Activated CD4-positive, alpha-beta T cell treated with anti-CD3 and anti-CD28 coated beads for 36 hours (primary cell): ENCODE results near the gene MACF1. TPM values are rescaled to one million over a fixed set of nuclear protein-coding genes. Genes with fewer than 3 reads are reported as not detected.
"Not testable (repeated sequence)": the region's sequence is repeated elsewhere in the genome, so short reads cannot be mapped to it uniquely, and the experiment has no call there.

Experiments
- ATAC-seq: fragments of 200-7000 bp; cut with Tn5 transposase; one replicate; pipeline ENCODE4 v1.10.0; 2021; ENCODE audit warnings: mild to moderate bottlenecking, moderate library complexity
- CTCF ChIA-PET: fragments of 350-600 bp; sonication (Branson Sonifier 250); formaldehyde crosslinking; loops from one replicate; lab custom pipeline; 2021; ENCODE audit warnings: antibody characterized with exemption; lab: Charles Lee
- POLR2A ChIA-PET: fragments of 350-600 bp; sonication (Branson Sonifier 250); formaldehyde crosslinking; loops from one replicate; lab custom pipeline; 2021; ENCODE audit warnings: antibody characterized with exemption, inconsistent platforms; lab: Charles Lee
- DNase-seq: peaks from one replicate; pipeline ENCODE4 v3.0.0-alpha.2; 2020
- H3K27ac Mint-ChIP-seq: one replicate; pipeline ENCODE4 v1.8.0; 2021; ENCODE audit warnings: mixed read lengths
- H3K27me3 Mint-ChIP-seq: one replicate; pipeline ENCODE4 v1.8.0; 2021; ENCODE audit warnings: mixed read lengths
- H3K36me3 Mint-ChIP-seq: one replicate; pipeline ENCODE4 v1.8.0; 2021; ENCODE audit warnings: low read depth, mixed read lengths
- H3K4me1 Mint-ChIP-seq: one replicate; pipeline ENCODE4 v1.8.0; 2021; ENCODE audit warnings: mixed read lengths
- H3K4me3 Mint-ChIP-seq: one replicate; pipeline ENCODE4 v1.8.0; 2021; ENCODE audit warnings: mild to moderate bottlenecking, moderate library complexity, mixed read lengths
- H3K9me3 Mint-ChIP-seq: one replicate; pipeline ENCODE4 v1.8.0; 2021; ENCODE audit warnings: low read depth, mixed read lengths
- intact Hi-C, 2 experiments: fragments of 100-400 bp; cut with DNase I in 1 of 2; cut with micrococcal nuclease in 1 of 2; formaldehyde crosslinking; loops; one replicate each; pipeline versions ENCODE4 v1.14.2 to v1.15.1; 2022 to 2024; cut with DNase I, micrococcal nuclease
- total RNA-seq, 2 experiments: library from RNA; stranded (reverse); gene quantifications; one replicate each; pipeline ENCODE4 v1.2.3, GENCODE V29; 2021

Gene MACF1, protein sequence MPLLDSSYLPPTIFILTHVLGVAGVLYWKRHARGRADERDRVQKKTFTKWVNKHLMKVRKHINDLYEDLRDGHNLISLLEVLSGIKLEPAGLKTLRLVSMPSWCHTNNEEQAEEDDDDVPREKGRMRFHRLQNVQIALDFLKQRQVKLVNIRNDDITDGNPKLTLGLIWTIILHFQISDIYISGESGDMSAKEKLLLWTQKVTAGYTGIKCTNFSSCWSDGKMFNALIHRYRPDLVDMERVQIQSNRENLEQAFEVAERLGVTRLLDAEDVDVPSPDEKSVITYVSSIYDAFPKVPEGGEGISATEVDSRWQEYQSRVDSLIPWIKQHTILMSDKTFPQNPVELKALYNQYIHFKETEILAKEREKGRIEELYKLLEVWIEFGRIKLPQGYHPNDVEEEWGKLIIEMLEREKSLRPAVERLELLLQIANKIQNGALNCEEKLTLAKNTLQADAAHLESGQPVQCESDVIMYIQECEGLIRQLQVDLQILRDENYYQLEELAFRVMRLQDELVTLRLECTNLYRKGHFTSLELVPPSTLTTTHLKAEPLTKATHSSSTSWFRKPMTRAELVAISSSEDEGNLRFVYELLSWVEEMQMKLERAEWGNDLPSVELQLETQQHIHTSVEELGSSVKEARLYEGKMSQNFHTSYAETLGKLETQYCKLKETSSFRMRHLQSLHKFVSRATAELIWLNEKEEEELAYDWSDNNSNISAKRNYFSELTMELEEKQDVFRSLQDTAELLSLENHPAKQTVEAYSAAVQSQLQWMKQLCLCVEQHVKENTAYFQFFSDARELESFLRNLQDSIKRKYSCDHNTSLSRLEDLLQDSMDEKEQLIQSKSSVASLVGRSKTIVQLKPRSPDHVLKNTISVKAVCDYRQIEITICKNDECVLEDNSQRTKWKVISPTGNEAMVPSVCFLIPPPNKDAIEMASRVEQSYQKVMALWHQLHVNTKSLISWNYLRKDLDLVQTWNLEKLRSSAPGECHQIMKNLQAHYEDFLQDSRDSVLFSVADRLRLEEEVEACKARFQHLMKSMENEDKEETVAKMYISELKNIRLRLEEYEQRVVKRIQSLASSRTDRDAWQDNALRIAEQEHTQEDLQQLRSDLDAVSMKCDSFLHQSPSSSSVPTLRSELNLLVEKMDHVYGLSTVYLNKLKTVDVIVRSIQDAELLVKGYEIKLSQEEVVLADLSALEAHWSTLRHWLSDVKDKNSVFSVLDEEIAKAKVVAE (N-terminal part only)
- 100 to 1,000 TPM; 192 to 195 TPM for total RNA-seq

DNA sequence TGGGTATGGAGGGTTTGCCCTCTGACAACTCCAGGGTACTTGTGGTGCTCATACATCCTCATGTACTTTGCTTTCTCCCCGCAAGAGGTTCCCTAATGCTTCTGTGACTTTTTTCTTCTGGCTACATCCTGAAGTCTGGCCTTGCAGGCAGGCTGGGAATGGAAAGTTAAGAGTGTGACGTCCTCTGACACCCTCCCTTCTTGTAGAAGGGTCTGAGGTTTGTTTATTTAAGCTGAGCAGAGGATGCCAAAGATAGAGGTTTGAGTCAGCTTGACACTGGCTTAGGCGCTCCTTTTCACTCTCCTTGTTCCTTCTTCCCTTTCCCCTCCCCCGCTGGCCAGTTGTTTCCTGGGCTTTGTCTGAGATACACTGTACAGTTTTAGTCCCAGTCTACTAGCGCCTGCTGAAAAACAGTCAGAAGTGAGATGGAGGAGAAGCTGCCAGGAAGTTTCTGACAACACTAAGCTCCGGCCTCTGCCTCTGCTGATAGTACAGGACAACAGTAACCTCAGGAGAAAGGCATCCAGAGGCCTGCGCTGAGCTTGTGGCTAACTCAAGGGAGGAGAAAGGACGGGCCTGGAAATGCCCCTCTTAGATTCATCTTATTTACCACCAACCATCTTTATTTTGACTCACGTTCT, at the start of gene MACF1:
Gene MACF1, plus strand, starts transcription at position 255 of the 641 bp plus-strand sequence. Its CDS starts 328 bp downstream, at position 583.
- Mint-ChIP-seq H3K27me3 (no peaks in the 10 kb centered on the region), H3K4me3 (peak within 1 kb of the TSS; percentile 84), H3K9me3 (no peaks in the 10 kb centered on the region), H3K36me3 (peaks cover 8% of the 10 kb centered on the region), H3K4me1 (peaks cover 65% of the 10 kb centered on the region), H3K27ac (peak within 1 kb of the TSS; percentile 96)
- CTCF ChIA-PET = interaction anchor here (0.7 to 4.9 kb wide), 13 partner anchors 11 to 239 kb away, joined by 3 to 107 read pairs (median 7); no protein-coding TSS in a partner anchor
- ATAC-seq (peak; percentile 53), DNase-seq (peak; percentile 61)
- POLR2A ChIA-PET = interaction anchor here (0.8 to 2.3 kb wide), 10 partner anchors 9 to 207 kb away, joined by 3 to 48 read pairs (median 3); no protein-coding TSS in a partner anchor
- intact Hi-C loops = loop anchor here (1.0 to 5.0 kb wide), 7 partner anchors 7 to 177 kb away; partner anchors contain the start of gene NDUFS5 (in 1 of the 2)

DNA sequence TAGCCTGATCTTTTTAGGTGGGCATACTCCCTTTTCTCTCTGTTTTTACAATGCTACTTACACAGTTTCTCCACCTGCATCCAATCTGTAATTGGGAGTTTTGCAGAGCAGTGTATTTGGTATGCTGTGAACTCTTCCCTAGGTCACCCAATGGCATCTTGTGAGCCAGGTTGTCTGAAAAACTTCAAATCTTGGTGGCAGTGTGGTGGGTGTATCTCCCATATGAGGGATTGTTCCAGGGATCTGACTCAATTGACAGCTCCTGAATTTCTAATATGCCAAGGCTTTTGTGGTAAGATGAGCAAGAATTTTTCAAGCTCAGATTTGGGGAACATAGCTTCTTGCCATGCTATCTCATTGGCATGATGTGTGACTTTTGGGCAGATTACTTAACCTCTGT, 47.2 kb upstream of the MACF1 start:
- DNase-seq (no peak), ATAC-seq (no peak)
- intact Hi-C loops = no loop called here
- Mint-ChIP-seq H3K9me3 (no peaks in the 10 kb centered on the region), H3K27me3 (no peaks in the 10 kb centered on the region), H3K27ac (no peak overlapping the region), H3K4me1 (peaks cover 5% of the 10 kb centered on the region), H3K36me3 (no peaks in the 10 kb centered on the region), H3K4me3 (no peak overlapping the region)
- POLR2A ChIA-PET = no interaction called here
- CTCF ChIA-PET = interaction anchor here (0.9 kb wide), 1 partner anchor 27 kb away, joined by 3 read pairs; no protein-coding TSS in a partner anchor

DNA sequence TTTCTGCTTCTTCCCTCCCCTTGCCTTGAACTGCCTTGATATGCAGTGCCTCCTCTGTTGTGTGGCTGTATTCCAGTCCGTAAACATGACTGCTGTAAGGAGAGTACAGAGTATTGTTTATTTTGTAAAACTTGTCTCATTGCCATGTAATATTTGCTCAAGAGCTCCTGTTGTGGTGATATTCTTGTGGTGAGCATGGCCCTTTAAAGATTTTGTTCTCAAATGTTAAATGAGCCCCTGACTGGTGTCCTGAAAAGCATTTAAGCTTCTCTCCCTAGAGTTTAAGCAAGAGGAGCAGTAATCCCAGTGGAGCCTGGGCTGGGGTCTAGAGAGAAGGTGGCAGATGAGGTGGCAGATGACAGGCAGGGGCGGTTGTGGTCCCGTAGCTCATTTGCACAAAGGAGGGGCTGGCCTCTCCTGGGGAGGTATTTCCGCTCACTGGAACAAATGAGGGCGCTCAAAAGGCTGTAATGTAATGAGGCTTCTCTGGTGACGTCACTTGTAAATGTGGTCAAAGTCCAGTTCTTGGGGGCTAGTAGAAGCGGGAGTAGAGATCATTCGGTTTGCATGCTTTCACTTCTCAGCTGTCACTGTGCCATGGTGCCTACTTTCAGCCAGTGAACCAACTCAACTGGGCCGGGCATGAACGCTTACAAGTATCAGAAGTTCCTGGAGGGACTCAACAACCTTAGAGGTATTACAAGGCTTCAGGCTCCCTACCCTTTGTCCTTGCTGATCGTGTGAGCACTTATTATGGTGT, 46.0 kb upstream of the MACF1 start:
- Mint-ChIP-seq H3K9me3 (no peaks in the 10 kb centered on the region), H3K4me1 (peaks cover 8% of the 10 kb centered on the region), H3K27ac (no peak overlapping the region), H3K36me3 (no peaks in the 10 kb centered on the region), H3K4me3 (no peak overlapping the region), H3K27me3 (no peaks in the 10 kb centered on the region)
- DNase-seq (no peak), ATAC-seq (no peak)
- ChIA-PET POLR2A (no interaction called here), CTCF (interaction anchor here (0.8 to 1.1 kb wide), 2 partner anchors 22 to 100 kb away, joined by 3 to 4 read pairs; no protein-coding TSS in a partner anchor)
- intact Hi-C loops = no loop called here

DNA sequence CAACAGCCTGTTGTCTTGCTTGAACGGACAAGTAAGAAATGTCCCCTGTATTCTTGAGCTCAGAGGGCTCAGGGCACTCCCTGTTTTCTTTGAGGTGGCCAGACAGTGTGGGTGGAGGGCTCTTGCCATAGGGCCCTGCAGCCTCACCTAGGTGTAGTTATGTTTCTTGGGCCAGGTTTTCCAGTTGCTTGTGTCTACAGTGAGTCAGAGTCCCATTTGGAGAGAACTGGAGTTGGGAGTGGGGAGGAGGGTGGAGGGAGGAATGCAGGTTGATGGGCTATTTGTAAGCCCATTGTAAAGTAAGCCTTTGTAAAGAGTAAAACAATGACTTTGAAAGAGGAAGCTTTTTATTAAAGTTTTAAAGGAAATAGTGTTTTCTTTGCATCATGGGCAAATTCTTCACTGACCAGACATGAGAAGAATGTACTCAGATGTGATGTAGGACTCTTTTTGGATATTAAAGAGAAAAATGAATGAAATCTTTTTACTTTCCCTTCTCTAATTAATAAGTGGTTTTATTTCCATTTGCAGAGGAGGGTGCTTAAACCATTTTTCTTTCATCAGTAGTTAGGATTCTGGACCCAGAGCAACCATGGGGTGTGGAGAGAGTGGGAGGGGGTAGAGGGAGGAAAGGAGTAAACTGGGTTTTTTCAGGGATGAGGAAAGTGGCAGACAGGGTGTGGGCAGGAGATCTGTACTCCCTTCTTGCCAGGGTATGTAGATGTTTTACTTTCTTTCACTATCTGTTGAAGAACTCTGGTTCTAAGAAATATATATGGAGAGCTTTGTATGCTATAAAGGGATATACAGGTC, 45.1 kb upstream of the MACF1 start:
- intact Hi-C loops = no loop called here
- Mint-ChIP-seq H3K36me3 (no peaks in the 10 kb centered on the region), H3K27me3 (no peaks in the 10 kb centered on the region), H3K27ac (no peak overlapping the region), H3K4me1 (peaks cover 12% of the 10 kb centered on the region), H3K9me3 (no peaks in the 10 kb centered on the region), H3K4me3 (no peak overlapping the region)
- DNase-seq (no peak), ATAC-seq (no peak)
- CTCF ChIA-PET = interaction anchor here (0.6 kb wide), 1 partner anchor 97 kb away, joined by 3 read pairs; no protein-coding TSS in a partner anchor
- POLR2A ChIA-PET = interaction anchor here (0.6 kb wide), 1 partner anchor 36 kb away, joined by 9 read pairs; no protein-coding TSS in a partner anchor

DNA sequence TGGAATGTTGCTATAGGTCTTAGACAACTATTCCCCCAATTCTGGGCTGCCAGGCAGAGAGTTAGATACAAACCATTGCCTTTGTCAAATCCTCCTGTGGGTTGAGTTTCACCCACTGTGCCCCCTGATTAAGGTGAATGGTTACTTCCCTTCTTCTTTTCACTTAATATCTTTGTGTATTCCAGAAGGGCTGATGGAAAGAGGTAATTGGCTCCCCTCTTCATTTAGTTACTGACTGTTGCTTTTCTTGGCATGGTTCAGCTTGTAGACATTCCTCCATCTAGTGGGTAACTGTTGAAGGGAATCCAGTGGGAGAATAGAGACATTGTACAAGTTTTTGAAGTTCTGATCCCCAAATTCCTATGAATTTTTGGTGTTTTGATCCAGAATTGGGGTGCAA, 43.8 kb upstream of the MACF1 start:
- DNase-seq (no peak), ATAC-seq (no peak)
- ChIA-PET CTCF (no interaction called here), POLR2A (no interaction called here)
- H3K9me3 Mint-ChIP-seq = no peaks in the 10 kb centered on the region
- no peak overlapping the region for H3K27ac Mint-ChIP-seq
- no peak overlapping the region for H3K4me3 Mint-ChIP-seq
- intact Hi-C loops = no loop called here
- no peaks in the 10 kb centered on the region for H3K36me3 Mint-ChIP-seq
- peaks cover 16% of the 10 kb centered on the region for H3K4me1 Mint-ChIP-seq
- H3K27me3 Mint-ChIP-seq = no peaks in the 10 kb centered on the region

DNA sequence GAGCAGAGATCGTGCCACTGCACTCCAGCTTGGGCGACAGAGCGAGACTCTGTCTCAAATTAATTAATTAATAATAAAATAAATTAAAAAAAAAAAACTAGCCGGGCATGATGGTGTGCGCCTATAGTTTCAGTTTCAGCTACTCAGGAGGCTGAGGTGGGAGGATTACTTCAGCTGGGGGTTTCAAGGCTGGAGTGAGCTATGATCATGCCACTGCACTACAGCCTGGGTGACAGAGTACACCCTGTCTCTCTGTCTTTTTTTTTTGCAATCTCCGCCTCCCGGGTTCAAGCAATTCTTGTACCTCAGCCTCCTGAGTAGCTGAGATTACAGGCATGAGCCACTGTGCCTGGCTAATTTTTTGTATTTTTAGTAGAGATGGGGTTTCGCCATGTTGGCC, 42.7 kb upstream of the MACF1 start:
- intact Hi-C loops = not testable (repeated sequence)
- CTCF ChIA-PET = interaction anchor here (0.7 kb wide), 4 partner anchors 26 to 425 kb away, joined by 3 to 5 read pairs (median 3); no protein-coding TSS in a partner anchor

DNA sequence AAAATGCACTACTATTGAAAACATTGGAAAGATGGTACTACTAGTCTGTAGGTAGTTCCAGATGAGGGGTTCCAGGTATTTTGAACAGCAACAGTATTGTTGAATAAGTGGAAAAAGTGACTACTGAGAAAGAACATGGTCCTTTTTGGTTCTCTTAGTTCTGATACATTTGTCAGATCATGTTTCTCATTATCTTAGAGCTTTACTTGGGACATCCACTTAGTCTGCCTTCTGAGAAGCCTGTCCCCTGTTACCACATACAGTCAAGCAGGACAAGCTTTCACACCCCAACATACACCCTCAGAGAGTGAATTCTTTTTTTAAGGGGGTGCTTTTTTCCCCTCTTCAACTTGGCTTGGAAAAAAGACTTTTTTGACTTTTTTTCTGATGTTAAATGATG, 41.0 kb upstream of the MACF1 start:
- DNase-seq = no peak
- no peaks in the 10 kb centered on the region for H3K36me3 Mint-ChIP-seq
- no peaks in the 10 kb centered on the region for H3K27me3 Mint-ChIP-seq
- no peak overlapping the region for H3K4me3 Mint-ChIP-seq
- H3K9me3 Mint-ChIP-seq = no peaks in the 10 kb centered on the region
- H3K27ac Mint-ChIP-seq = no peak overlapping the region
- peak; percentile 55 for ATAC-seq
- POLR2A ChIA-PET = no interaction called here
- intact Hi-C loops = no loop called here
- H3K4me1 Mint-ChIP-seq = peaks cover 18% of the 10 kb centered on the region
- CTCF ChIA-PET = interaction anchor here (1.1 kb wide), 1 partner anchor 60 kb away, joined by 3 read pairs; no protein-coding TSS in a partner anchor

More for the DNA sequence above, 42.7 kb upstream of the MACF1 start:
- peaks cover 18% of the 10 kb centered on the region for H3K4me1 Mint-ChIP-seq
- DNase-seq, ATAC-seq, H3K36me3 Mint-ChIP-seq, H3K27ac Mint-ChIP-seq, POLR2A ChIA-PET, H3K27me3 Mint-ChIP-seq, H3K9me3 Mint-ChIP-seq, H3K4me3 Mint-ChIP-seq: not testable (repeated sequence)

DNA sequence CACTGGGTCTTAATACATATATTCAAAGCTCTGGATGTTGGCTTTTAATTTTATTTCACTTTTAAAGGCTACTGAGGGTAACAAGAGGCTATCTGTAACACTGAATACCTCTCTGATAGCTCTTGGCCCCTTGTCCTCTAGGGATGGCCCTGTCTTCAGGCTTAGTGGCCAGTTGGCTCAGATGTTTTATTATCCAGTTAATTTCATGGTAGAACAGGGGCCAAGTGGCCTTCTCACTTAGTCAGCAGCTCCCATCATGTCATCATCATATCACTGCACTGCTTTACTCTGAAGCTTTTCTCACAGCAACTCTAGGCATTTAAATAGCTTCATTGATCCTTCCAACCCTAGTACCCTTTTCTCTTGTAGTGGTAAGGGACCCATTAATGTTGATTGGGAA, 40.2 kb upstream of the MACF1 start:
- DNase-seq (no peak), ATAC-seq (no peak)
- H3K27ac Mint-ChIP-seq = no peak overlapping the region
- no peaks in the 10 kb centered on the region for H3K27me3 Mint-ChIP-seq
- H3K4me3 Mint-ChIP-seq = no peak overlapping the region
- ChIA-PET CTCF (interaction anchor here (0.9 to 1.7 kb wide), 4 partner anchors 20 to 66 kb away, joined by 3 to 8 read pairs (median 4); no protein-coding TSS in a partner anchor), POLR2A (no interaction called here)
- no peaks in the 10 kb centered on the region for H3K36me3 Mint-ChIP-seq
- peaks cover 18% of the 10 kb centered on the region for H3K4me1 Mint-ChIP-seq
- no peaks in the 10 kb centered on the region for H3K9me3 Mint-ChIP-seq
- intact Hi-C loops = no loop called here

DNA sequence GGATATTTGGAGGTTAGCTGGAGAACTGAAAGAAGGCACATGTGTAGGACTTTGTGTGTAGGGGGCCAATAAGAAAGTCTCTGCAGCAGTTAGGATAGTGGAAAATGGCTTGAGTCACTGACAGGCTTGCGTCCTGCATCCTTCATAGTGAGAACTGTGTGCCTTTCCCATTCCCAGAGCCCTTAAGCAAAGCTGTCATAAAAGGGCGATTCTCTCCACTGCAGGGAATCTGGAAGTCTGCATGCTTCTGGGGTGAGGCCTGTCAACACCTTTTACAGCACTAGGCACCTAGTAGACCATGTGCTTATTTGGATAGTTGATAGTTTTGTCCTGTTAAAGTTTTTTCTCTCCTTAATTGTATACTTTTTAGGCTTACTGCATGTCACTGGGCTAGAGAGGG, 39.4 kb upstream of the MACF1 start:
- ChIA-PET POLR2A (no interaction called here), CTCF (interaction anchor here (1.4 to 1.7 kb wide), 2 partner anchors 19 to 66 kb away, joined by 4 to 8 read pairs; no protein-coding TSS in a partner anchor)
- DNase-seq (no peak), ATAC-seq (no peak)
- H3K4me1 Mint-ChIP-seq = peaks cover 18% of the 10 kb centered on the region
- no peak overlapping the region for H3K27ac Mint-ChIP-seq
- H3K27me3 Mint-ChIP-seq = no peaks in the 10 kb centered on the region
- no peaks in the 10 kb centered on the region for H3K9me3 Mint-ChIP-seq
- H3K4me3 Mint-ChIP-seq = no peak overlapping the region
- intact Hi-C loops = no loop called here
- H3K36me3 Mint-ChIP-seq = no peaks in the 10 kb centered on the region
